Globus pallidus (tissue), 1 donor: ENCODE data around the gene TARBP2.

ENCODE experiments used
- DNase-seq: peaks from one replicate; pipeline ENCODE4 v3.0.0-alpha.2; 2015; ENCODE audit warnings: low spot score

TARBP2 gene, protein sequence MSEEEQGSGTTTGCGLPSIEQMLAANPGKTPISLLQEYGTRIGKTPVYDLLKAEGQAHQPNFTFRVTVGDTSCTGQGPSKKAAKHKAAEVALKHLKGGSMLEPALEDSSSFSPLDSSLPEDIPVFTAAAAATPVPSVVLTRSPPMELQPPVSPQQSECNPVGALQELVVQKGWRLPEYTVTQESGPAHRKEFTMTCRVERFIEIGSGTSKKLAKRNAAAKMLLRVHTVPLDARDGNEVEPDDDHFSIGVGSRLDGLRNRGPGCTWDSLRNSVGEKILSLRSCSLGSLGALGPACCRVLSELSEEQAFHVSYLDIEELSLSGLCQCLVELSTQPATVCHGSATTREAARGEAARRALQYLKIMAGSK

DNA sequence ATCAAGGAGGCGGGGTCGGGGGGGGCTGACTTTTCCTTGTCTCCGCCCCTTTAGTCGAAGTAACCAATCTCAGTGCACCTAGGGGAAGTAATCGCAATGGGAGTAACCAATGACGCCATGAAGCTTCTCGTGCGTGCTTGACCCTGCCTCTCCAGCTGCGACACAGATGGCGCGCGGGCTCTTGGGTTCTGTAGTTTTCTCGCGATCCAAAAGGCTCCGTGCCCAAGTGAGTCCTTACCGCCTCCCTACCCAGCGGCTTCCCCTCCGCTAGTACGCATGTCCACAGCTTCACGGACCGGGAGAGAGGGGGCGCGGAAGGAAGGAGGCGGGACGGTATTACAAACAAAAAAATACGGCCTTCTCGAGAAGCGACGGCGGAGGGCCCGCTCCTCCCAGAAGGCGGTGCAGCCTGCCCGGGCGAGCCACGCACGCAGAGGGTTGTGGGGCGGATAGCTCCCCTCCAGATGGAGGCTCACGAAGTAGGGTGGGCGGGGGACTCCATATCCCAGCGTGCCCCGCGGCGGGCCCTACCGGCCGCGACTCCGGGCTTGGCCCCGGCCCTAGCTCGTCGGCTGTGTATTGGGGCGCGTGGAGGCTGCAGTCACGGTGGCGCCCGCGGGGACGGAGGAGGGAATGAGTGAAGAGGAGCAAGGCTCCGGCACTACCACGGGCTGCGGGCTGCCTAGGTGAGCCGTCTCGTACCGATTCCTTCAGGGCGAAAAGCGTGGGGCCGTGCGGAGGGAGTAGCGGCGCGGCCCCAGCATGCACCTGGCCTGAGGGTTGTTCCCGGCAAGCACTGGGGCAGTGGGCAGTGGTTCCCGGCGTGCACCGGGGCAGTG, at the start of gene TARBP2:
TSS of gene TARBP2 (plus strand) at position 508 of the 839 bp plus-strand sequence. CDS start at position 634, 126 bp downstream.
- peak; percentile 100 for DNase-seq

DNA sequence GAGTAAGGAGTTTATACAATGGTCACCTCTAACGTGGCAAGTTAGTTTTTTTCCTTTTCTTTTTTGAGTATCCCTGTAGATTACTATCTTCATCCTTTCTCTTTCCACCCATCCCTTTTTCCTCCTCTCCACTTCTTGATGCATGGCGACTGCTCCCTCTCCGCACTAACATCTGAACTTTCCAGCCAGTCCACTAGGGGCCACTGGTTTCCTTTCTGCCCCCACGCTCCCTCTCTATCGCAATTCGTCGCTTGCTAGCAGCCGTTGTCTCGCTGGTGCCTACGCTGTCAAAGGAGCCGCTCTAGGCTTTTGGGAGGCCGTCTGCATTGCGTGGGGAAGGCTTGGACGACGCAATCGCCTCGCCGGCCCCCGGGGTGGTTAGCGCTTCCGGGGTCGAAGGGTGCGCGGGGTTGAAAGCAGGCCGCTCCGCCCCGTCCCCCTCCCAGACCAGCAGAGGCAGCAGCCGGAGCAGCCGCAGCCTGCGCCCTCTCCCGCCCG, 49.4 kb upstream of the TARBP2 start, which contains the start of gene PCBP2:
TSS of gene PCBP2 (plus strand) at position 442 of the 498 bp plus-strand sequence. CDS start 2,699 bp downstream, outside the sequence.
- DNase-seq = peak; percentile 100

DNA sequence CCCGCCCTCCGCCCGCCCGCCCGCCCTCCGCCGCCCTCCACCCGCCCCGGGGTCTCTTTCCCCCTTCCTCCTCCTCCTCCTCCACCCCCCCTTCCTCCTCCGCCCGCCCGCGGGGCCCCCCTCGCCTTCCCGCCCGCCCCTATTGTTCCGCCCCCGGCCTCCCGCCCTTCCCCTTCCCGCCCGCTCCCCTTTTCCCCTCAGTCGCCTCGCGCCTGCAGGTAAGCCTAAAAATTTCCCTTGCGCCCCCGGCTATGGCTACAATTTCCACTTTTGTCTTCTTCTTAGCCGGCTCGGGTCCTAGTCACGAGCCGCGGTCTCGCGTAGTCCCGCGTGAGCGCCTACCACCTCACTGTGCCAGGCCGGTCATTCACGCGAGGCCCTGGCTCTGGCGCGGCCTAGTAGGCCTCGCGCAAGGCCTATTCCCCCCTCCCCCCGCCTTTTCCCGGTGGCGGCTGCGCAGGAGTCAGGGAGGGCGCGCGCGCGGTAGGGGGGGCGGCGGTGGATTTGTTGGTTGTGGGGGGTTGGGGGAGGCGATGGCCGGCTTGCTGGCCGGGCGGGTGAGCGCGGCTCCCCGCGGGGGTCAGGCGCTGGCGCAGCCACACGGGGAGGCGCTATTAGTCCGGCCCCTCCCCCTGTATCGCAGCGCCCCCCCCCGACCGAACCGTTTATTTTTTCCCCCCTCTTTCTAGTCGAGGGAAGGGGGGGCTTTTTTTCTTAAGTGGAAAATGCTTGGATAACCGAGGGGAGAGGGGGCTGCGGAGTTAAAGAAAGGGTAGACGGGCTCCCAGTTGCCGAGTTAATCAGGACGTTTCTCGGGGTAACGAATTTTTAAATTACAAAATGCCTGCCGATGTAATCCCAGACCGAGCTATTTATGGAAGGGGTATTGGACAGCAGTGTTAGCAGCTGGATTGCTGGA, 48.7 kb upstream of the TARBP2 start:
- DNase-seq = peak; percentile 91

DNA sequence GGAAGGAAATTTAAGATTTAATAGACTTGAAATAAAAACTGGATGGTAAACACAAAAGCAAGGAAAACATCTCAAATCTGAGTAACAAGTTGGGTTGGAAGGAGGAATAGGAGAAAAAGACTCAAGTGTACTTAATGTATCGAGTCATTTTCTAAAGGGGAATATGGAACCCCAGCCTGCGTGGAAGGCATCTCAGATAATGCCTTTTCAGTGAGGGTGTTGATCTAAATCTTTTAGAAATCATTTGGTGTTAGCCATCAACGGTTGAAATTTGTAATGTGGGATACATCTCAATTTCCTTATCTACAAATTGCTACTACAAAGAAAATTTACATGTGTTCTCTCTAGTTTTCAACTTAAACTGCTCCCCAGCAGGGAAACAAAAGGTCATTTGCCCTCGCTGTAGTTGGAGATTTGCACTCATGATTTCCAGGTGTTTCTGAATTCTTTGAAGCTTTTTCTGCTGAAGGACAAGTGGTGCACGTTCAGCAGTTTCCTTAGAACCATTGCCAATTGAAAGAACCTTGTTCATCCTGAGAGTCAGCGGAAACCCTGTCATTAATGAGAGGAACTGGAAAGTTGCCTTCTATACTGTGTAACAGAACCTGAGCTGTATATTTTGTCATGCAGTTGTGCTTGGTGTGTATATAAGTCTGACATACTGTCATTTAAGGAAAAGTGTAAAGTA, 47.0 kb upstream of the TARBP2 start:
- no peak for DNase-seq

DNA sequence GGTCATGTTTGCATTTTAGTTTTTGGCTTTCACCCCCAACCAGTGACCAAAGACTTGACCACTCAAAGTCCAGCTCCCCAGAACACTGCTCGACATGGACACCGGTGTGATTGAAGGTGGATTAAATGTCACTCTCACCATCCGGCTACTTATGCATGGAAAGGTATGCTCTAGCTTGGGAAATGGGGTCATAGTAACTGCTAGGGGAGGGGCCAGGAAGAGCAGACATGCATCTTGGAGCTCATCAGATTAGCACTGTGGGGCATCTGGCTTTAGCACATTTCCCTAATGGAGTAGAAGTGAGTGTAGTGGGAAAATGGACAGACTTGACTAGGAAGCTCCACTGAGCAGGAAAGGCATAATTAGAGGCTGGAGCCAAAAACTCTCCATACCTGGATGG, 46.4 kb upstream of the TARBP2 start:
- DNase-seq = no peak

DNA sequence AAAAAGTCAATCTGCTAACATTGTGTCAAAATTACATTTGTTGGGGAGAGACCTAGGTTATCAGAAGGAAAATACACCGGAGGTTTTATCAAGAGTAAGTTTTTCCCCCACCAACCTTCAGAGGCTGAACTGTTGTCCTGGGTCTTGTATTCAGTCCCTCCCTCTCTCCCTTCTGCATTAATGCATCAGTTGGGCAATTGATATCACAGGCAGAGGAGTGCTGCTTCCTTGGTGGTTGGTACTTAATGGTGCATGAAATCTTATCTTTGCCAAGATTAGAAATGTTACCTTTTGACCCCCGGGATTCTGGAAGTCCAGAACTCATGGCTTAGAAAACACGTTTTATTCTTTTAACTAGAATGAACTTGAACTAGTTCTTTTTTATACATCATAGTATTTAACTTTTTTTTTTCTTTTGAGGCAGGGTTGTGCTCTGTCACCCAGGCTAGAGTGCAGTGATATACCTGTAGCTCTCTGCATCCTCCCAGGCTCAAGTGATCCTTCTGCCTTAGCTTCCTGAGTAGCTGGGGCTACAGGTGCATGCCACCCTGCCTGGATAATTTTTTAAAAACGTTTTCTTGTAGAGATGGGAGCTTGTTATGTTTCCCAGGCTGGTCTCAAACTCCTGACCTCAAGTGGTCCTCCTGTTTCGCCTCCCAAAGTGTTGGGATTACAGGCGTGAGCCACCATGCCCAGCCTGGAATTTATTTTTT, 44.3 kb upstream of the TARBP2 start:
- DNase-seq = no peak

DNA sequence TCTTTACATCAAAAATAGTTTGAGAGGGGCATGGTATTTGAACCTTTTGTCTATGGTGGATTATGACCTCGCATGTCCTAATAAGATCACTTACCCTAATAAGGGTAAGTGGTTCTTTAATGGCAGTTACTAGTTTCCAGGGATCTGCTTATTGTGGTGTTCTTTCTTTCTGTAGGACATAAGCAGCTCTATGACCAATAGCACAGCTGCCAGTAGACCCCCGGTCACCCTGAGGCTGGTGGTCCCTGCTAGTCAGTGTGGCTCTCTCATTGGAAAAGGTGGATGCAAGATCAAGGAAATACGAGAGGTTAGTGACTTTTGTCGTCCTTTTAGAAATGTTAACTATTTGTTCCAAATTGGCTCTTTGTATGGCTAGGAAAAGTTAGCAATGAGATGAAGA, 42.0 kb upstream of the TARBP2 start:
- DNase-seq = no peak

DNA sequence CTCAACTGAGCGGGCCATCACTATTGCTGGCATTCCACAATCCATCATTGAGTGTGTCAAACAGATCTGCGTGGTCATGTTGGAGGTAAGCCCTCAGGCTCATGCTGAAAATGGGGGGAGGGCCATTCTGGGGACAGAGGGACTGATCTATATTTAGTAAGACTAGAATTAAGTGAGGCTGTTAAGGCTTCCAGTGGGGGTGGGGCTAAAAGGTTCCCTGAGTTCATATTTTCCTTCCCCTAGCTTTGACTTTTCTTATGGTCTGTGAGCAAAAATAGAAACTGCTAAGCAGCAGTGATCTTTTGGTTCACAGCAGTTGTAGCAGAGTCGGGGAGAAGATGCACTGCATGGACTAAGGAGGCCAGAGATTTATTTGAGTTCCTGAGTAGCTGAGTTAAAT, 40.0 kb upstream of the TARBP2 start:
- DNase-seq = no peak

DNA sequence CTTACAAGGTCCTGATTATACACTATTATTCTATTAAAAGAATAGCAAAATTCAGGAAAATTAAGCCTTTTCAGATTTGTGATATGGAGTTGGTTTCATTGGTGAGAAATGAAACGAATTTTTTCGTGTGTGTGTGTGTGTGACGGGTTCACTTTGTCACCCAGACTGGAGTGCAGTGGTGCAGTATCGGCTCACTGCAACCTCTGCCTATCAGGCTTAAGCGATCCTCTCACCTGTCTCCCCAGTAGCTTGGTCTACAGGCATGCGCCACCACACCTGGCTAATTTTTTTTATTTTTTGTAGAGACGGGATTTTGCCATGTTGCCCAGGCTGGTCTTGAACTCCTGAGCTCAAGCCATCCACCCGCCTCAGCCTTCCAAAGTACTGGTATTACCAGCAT, 39.5 kb upstream of the TARBP2 start:
- DNase-seq = no peak

DNA sequence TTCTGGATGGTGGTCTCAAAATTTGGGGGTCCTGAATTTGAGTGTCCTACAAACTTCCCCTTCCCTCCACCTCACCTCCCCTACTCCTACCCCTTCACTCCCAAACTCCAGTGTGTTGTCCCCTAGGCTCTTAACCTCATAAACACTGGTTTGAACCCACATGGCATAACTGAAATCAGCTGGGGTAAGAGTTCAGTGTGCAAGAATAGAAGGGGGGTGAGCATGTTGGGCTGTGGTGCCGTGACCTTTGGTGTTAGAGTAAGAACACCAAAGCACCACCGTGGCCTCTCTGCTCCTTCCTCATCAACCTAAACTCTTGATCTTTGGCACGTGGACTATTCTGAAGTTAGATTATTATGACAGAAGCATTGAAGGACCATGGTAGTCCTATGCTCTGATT, 38.1 kb upstream of the TARBP2 start:
- DNase-seq = no peak

DNA sequence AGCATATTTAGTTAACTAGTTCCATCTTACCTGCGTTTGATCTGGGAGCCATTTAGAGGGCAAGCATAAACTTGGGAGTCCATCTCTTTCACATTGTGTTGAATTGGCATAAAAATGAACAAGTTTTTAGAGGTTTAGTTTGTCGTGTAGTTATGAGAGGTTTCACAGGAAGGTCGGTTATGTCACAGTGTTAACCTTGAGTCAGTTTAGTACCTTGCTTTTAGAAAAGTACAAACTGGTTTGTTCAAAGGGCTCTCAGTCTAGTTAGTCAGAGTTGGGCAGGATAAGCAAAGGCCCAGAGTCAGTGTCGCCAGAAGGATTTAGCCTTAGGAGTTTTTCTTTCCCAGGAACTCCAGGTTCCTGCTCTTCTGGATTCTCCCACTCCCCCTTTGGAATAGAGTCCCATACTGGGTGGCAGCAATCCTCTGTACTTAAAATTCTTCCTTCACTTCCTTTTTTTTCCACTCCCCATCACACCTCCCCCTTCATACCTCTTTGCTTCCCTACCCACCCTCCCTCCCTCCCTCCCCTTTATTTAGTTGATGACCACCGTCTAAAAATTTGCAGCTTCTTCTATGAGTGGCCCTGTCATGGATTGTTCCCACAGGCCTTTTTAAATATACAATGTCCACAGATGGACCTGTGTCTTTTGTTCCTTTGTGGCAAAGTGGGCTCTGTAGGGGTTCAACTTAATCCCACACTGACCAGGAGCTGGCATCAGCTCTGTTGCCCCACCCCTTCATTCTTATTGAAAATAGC, 37.1 kb upstream of the TARBP2 start:
- no peak for DNase-seq

DNA sequence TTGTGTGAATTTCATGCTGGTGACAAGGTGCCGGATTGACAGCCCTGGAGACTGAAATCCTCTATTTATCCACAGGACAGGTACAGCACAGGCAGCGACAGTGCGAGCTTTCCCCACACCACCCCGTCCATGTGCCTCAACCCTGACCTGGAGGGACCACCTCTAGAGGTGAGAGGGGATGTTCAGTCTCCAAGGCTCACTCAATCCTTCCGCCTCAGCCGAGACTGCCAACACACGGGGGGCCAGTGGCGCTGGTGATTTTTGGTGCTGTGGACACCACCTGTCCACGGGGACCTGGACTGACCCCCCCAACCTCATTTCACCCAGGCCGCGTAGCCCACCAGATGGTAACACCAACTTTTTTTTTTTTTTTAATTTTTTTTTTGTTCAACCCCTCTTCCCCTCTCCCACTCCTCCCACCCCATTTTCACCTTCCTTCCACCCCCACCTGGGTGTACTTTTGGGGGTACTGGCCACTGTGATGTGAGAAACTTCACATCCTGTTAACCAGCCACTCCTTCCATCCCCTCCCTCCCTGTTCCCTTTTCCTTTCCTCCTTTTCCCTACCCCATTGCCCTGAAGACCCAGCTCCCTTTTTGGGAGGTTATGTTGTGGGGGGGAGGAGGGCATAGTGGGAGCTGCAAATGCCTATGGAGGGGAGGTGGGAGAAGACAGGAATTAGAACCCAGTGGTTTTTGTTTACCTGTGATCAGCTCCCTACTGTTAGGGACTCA, 36.2 kb upstream of the TARBP2 start:
- no peak for DNase-seq

DNA sequence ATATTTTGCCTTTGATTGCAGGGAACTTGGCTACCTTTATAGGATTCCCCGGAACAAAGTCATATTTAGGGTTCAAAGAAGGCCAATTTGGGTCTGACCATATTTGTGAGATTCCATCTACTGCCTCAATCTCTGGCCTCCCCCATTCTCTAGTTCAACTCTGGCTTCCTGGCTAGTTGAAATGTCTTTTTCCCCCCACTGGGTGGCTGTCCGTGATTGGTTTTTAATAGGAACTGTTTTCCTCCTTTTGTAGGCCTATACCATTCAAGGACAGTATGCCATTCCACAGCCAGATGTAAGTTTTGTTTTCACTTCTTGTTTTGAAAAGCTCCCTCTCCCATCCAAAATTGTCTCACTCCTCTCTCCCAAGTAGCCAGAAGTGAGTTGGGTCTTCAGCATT, 35.4 kb upstream of the TARBP2 start:
- DNase-seq = no peak

DNA sequence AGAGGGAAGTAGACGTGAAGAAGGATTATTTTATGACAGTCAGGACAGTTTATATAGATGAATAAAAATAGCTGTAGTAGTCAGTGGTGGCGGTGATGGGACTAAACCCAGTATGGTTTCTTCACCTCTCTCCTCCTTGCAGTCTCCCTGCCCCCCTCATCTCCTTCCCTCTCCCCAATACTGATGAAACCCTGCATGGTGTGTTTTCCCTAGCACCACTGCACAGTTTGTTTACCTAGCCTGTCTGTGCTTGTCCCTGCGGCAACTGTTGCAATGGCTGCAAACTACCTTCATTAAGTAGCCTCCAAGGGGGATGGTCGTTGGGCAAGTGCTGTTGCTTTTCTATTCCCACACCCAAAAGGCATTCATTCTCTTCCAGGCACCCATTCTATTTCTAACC, 34.4 kb upstream of the TARBP2 start:
- no peak for DNase-seq

DNA sequence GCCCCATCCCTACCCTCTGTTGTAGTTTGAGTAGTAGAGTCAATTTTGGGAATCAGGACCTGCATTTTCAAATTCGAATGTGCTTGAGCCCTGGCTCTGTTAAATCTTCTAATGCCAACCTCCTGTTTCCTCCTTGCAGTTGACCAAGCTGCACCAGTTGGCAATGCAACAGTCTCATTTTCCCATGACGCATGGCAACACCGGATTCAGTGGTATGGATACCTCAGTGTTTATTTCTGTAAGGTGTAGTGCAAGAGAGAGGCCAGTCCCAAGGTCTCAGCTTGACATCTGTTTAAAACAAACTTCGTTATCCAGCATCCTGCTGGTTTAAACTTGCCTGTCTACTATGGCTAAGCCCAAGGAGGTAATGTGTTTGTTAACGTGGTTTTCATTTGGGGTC, 34.0 kb upstream of the TARBP2 start:
- DNase-seq = no peak

DNA sequence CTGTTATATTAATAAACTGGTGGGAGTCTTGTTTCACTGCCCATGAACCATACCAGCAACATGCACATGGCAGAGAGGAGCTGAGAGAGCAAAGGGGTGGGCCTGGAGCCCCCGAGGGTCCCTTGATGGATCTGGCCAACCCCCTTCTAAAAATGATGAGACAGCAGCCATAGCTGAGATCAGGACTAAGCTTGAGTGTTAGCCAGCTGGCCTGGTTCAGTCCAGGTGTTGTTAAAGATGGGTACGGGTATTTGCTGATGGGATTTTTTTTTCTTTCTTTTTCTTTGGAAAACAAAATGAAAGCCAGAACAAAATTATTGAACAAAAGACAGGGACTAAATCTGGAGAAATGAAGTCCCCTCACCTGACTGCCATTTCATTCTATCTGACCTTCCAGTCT, 33.2 kb upstream of the TARBP2 start:
- DNase-seq = no peak

DNA sequence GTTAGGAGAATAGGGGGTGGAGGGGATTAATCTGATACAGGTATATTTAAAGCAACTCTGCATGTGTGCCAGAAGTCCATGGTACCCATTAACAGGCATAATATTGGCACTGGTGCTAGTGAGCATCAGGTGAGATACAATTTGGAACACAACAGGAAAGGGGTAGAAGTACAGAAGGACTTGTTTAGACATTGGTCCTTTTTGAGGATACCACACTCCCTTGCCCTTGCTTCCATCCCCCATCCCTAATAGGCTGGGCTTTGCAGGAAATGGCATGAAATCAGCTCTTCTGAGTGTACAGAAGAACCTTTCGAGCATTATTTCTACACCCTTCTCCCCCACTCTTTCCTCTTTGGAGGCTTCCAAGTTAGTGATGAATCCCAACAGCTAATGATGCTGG, 32.8 kb upstream of the TARBP2 start:
- no peak for DNase-seq

DNA sequence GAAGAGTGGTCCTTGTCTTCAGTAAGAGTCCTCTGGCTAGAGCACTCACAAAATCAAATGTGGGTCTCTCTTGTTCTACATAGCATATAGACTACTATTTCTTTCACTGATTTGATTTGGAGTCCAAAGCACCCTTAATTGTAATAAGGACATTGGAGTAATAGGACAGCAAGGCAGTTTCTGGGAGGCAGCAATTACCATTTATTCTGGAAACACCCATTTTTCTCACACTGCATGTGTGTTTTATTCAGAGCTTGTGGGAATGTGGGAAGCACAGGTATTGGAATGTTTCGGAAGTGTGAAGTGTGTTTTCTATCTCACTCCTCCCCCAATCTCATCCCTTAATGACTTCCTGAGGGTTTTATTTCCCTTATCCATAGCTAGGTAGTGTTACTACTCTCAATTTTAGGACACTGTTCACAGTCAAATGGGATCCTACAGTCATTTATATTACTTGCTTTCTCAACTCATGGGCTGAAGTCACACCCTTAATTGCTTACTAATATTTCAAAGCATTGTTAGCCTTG, 29.0 kb upstream of the TARBP2 start:
- DNase-seq = no peak

DNA sequence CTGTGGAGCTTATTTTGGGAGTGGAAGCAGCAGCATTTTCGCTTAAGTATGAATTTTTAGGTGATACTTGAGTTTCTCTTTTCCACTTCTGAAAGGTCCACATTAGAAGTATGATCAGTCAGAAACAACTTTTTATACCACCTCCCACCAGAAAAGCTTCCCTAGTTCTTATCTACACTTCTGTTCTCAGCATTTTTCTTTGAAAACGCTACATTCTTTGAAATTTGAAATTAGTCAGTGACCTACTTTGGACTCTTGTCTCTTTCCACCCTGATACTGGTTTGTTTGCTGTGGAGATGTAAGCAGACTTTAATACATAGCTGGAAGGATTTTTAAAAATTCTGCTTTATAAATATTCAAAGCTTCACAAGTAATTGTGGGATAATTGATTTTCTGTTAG, 27.0 kb upstream of the TARBP2 start:
- DNase-seq = no peak
